GM19035 (cell line): ENCODE results near the gene UBXN7.
"Not testable (repeated sequence)": the region's sequence is repeated elsewhere in the genome, so short reads cannot be mapped to it uniquely, and the experiment has no call there.

Experiments used
- ATAC-seq: cut with Tn5 transposase; IDR thresholded peaks from one replicate; pipeline ENCODE4 v1.9.1; 2021; ENCODE audit not compliant: unreplicated experiment

Gene UBXN7

DNA sequence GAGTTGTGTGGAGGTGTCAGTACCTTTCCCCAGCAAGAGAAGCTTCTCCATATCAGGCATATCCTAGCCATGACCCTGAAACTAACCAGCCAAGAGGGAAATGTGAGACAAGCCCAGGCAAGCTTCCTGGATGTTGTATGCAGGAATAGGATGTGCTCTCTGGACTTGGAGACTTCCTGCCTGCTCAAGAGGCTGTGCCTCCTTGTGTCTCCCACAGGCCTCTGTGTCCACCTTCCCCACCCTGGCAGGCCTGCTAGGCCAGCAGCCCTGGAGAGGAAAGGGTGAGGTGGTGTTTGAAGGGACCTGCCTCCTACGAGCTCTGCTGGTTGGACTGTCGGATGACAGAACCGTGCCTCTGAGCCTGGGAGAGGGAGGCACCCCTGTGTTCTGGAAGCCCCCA, 112.1 kb downstream of the UBXN7 start:
- no peak for ATAC-seq

DNA sequence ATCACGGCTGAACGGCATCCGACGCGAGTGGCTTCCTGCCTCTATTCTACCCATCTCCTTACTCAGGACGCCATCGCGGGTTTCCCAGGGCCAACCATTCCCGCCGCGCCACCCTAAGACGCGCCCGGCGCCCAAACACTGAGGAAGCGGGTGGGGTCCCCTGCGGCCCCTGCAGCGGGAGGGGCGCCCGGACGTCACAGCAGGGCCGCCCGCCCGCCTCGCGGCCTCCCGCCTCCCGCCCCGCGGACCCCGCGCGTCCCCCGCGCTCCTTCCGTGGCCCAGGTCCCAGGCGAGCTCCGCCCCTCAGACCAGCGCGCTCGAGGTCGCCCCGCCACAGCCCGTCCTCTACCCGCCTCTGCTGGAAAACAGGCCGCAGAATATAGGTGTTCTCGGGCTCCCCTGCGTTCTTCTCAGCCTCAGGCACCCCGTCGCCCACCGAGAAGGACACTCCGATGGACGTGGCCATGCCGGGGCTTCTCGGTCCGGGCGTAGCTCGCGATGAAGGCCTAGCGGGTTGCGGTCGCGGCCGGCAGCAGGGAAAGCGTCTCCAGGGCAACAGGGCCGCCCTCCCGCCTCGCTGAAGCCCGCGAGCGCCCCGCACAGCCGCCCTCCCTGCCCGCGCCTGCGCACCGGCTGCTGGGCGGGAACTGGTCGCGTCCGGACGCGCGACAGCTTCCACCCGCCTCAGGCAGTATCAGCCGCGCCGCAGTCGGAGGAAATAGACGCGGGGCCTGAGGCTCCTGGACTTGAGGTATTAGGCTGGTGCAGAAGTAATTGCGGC, 114.3 kb downstream of the UBXN7 start, which contains the start of gene DYNLT2B:
Gene DYNLT2B (minus strand): TSS at position 554 of the 781 bp plus-strand sequence. CDS start 88 bp downstream, at position 466.
- ATAC-seq = peak; percentile 86

DNA sequence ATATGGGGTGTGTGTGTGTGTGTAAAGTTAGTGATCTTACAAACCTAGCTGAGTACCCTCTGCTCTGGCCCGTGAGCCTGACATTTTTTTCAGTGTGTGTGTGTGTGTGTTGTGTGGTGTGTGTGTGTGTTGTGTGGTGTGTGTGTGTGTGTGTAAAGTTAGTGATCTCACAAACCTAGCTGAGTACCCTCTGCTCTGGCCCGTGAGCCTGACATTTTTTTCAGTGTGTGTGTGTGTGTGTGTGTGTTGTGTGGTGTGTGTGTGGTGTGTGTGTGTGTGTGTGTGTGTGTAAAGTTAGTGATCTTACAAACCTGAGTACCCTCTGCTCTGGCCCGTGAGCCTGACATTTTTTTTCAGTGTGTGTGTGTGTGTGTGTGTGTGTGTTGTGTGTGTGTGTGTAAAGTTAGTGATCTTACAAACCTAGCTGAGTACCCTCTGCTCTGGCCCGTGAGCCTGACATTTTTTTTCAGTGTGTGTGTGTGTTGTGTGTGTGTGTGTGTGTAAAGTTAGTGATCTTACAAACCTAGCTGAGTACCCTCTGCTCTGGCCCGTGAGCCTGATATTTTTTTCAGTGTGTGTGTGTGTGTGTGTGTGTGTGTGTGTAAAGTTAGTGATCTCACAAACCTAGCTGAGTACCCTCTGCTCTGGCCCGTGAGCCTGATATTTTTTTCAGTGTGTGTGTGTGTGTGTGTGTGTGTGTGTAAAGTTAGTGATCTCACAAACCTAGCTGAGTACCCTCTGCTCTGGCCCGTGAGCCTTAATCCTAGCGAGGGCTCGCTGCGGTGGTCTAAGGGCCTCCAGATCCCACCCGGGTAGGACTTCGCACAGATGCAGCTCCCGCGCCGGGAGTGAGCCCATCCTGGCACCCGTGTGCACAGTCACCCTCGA, 115.2 kb downstream of the UBXN7 start:
- ATAC-seq = not testable (repeated sequence)

DNA sequence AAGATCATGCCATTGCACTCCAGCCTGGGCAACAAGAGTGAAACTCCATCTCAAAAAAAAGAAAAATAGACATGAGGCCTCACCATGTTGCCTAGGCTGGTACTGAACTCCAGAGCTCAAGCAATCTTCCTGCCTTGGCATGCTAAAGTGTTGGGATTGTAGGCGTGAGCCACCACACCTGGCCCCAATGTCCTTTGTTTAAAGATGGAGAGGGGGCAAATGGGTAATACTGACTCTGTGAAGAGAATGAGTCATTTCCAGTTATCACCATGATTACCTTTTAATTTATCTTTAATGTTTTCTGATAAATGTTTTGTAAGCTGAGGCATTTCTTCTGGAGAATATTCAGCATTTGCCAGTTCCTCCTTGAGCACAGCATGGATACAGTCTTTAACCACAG, 116.4 kb downstream of the UBXN7 start:
- no peak for ATAC-seq

DNA sequence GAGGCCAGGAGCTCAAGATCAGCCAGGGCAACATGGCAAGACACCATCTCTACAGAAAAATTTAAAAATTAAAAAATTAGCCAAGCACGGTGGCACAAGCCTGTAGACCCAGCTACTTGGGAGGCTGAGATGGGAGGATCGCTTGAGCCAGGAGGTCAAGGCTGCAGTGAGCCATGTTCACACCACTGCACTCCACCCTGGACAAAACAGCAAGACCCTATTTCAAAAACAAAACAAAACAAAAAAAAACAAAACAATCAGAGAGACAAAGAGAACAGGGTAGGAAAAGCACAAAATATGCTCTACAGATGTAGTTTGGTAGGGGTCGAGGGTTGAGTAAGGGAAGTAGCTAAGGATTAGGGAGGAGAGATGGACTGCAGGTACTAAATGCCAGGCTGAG, 117.6 kb downstream of the UBXN7 start:
- ATAC-seq = no peak

DNA sequence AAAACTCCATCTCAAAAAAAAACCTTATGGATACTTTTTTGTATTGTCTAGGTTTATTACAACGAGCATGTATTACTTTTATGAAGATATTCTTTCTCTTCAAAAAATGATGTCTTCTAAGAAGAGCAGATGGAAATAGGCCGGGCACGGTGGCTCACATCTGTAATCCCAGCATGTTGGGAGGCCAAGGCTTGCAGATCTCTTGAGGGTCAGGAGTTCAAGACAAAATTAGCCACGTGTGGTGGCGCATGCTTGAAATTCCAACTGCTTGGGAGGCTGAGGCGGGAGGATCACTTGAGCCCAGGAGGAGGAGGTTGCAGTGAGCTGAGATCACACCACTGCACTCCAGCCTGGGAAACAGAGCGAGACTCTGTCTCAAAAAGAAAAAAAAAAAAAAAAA, 118.1 kb downstream of the UBXN7 start:
- not testable (repeated sequence) for ATAC-seq

DNA sequence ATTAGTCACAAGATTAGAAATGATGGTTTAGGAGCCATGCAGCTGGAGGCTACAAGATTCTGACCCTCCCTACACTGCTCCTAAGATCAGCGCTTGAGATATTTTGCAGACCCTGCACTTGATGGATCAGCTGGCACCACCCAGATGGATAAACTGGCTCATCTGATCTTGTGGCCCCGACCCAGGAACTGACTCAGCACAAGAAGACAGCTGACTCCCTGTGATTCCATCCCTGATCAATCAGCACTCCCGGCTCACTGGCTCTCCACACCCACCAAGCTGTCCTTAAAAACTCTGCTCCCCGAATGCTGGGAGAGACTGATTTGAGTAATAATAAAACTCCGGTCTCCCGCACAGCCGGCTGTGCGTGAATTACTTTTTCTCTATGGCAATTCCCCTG, 129.3 kb downstream of the UBXN7 start:
- not testable (repeated sequence) for ATAC-seq

DNA sequence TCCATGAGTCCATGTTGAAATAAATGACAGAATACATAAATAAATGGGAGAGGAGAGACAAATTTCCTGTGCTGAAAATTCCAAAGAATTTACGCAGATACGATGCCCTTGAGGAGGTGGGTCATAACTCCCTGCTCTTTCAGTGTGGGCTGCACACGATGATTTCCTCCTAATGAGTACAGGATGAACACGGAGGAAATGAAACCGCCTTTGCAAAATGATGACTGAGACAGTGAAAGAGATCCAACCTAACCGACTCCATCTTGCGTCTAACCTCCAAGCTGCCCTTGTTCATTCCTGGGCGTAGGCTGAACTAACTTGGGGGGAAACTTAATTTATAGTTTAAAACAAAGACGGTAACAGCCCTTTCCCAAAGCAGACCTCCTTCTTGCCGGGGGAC, 129.7 kb downstream of the UBXN7 start:
- ATAC-seq = not testable (repeated sequence)

DNA sequence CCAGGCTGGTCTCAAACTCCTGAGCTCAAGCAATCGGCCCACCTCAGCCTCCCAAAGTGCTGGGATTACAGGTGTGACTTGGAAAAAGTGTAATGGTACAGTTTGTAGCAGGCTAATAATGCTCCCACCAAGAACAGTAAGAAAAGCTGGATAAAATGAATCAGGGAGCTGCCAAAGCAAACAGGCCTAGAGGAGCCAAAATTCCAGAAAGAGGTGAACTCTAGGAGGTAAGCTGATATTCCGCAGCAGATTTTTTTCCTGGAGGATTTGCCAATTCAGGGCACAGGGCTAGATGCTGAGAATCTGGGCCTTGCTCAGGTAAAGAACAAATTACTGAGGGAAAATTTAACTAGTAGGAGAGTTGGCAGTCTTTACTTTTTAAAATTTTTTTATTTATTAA, 133.7 kb downstream of the UBXN7 start:
- no peak for ATAC-seq
